Spleen (tissue), 11 donors: ENCODE data around the gene TUBB6. TPM values are rescaled to one million over a fixed set of nuclear protein-coding genes. Genes with fewer than 3 reads are reported as not detected.

Experiments
- DNase-seq: peaks from one replicate; pipeline ENCODE4 v3.0.0-alpha.2; 2020
- H3K27ac ChIP-seq, 8 donors: fragments of 200-600 bp; sonication (generic) in 7 of 8; 1 replicate in 4 of 8; 2 replicates in 4 of 8; pipeline versions ENCODE4 v1.5.0 to v1.8.0; 2016 to 2021; ENCODE audit warnings: inconsistent platforms in 4 of 8, mild to moderate bottlenecking in 4 of 8, moderate library complexity in 1 of 8
- H3K27me3 ChIP-seq, 7 donors: fragments of 200-600 bp; sonication (generic) in 6 of 7; replicated peaks in 1 of 7; 1 replicate in 4 of 7; 2 replicates in 3 of 7; pipeline versions ENCODE4 v1.5.0 to v1.8.0; 2016 to 2021; ENCODE audit warnings: inconsistent platforms in 3 of 7, mild to moderate bottlenecking in 1 of 7
- H3K36me3 ChIP-seq, 6 donors: fragments of 200-600 bp; sonication (generic) in 5 of 6; 1 replicate in 4 of 6; 2 replicates in 2 of 6; pipeline versions ENCODE4 v1.5.0 to v1.8.0; 2016 to 2021; ENCODE audit warnings: inconsistent platforms in 2 of 6
- H3K4me1 ChIP-seq, 6 donors: fragments of 200-600 bp; sonication (generic) in 5 of 6; 1 replicate in 3 of 6; 2 replicates in 3 of 6; pipeline versions ENCODE4 v1.5.0 to v1.8.0; 2016 to 2021; ENCODE audit warnings: inconsistent platforms in 3 of 6
- H3K4me3 ChIP-seq, 8 donors: fragments of 200-600 bp; sonication (generic) in 7 of 8; 1 replicate in 4 of 8; 2 replicates in 4 of 8; pipeline versions ENCODE4 v1.5.0 to v1.8.0; 2016 to 2021; ENCODE audit warnings: inconsistent platforms in 4 of 8, mild to moderate bottlenecking in 4 of 8, moderate library complexity in 2 of 8
- H3K9me3 ChIP-seq, 8 donors: fragments of 200-600 bp; sonication (generic) in 7 of 8; 1 replicate in 4 of 8; 2 replicates in 4 of 8; pipeline versions ENCODE4 v1.5.0 to v1.8.0; 2016 to 2021; ENCODE audit warnings: inconsistent platforms in 4 of 8
- CTCF ChIP-seq, 11 experiments: fragments of 200-600 bp in 7 of 11; fragments of 450-650 bp in 4 of 11; sonication (generic) in 4 of 11; IDR thresholded peaks in 8 of 11; conservative IDR thresholded peaks in 3 of 11; 1 replicate in 7 of 11; 2 replicates in 4 of 11; pipeline versions ENCODE4 v1.4.0 to v1.8.0; 2016 to 2021; ENCODE audit warnings: antibody characterized with exemption in 11 of 11, inconsistent platforms in 4 of 11, mild to moderate bottlenecking in 1 of 11
- POLR2A ChIP-seq, 3 donors: fragments of 450-650 bp; IDR thresholded peaks; one replicate each; pipeline ENCODE4 v1.5.1; 2017; ENCODE audit warnings: antibody characterized with exemption in 3 of 3, mild to moderate bottlenecking in 1 of 3
- POLR2AphosphoS5 ChIP-seq, 3 donors: sonication (generic); formaldehyde crosslinking; IDR thresholded peaks; one replicate each; pipeline ENCODE4 v1.5.1; 2017; ENCODE audit warnings: antibody characterized with exemption in 3 of 3
- WGBS, 5 donors: extraction: QIAGEN DNeasy Blood & Tissue Kit in 3 of 5; methylation state at CpG; one replicate each; pipeline versions ENCODE4 v1.1.5 to v1.1.7; 2013 to 2018; 5-methylcytosine and 5-hydroxymethylcytosine counted together
- intact Hi-C: fragments of 100-400 bp; cut with DNase I; formaldehyde crosslinking; loops from one replicate; pipeline ENCODE4 v1.15.0; 2023; ENCODE audit warnings: low total_unique reads
- polyA plus RNA-seq, 3 donors: library from polyadenylated mRNA; stranded (reverse); fragments of 200-250 nt; gene quantifications; one replicate each; pipeline ENCODE4 v1.2.1, GENCODE V29; 2013
- total RNA-seq, 7 donors: library from RNA; depleted of rRNA in 3 of 7; stranded (reverse); fragments of >200 nt in 3 of 7; fragmentation: NEBNext Ultra II Directional in 4 of 7; extraction: Animal tissue kit (Norgen Biotek cat#: 25700) in 4 of 7; gene quantifications; one replicate each; pipeline versions ENCODE4 v1.1.0 to v1.2.1, GENCODE V29; 2016 to 2021
- donor health status: healthy with polysubstance abuse.
- donor health status: DM: no; HTN: no; CAD: no; lungs with moderate emphysema.
- donor health status: DM: no; HTN: no; CAD: no.
- donor health status: Bipolar disorder and iron deficiency.
- donor health status: healthy.
- donor health status: DM: no; HTN: no; CAD: no.
- donor health status: DM: yes; HTN: yes; CAD: no.

TUBB6 gene
- total and polyA plus RNA-seq, 10 donors = 29.0 to 65.6 (median 40.3) TPM

- H3K36me3 ChIP-seq = no peaks in the 10 kb centered on the region
- H3K27me3 ChIP-seq = peaks cover 0 to 65% (median 7%) of the 10 kb centered on the region in 7 donors
- no peak overlapping the region for H3K27ac ChIP-seq
- TF ChIP-seq POLR2AphosphoS5 (IDR thresholded peaks at IDR 0.05) = no peak
- peaks cover 3 to 41% (median 28%) of the 10 kb centered on the region in 6 donors for H3K4me1 ChIP-seq
- intact Hi-C loops = no loop called here
- no peaks in the 10 kb centered on the region for H3K9me3 ChIP-seq
- WGBS, 5 donors = 89 to 95% (median 94%) methylated on average over 12 of the region's 12 CpGs
- H3K4me3 ChIP-seq = no peak overlapping the region
- peak; percentile 56 for DNase-seq
Observed at GRCh38 chr18:12305211-12305610, 2.8 kb upstream of the TUBB6 start.

GRCh38 chr18:12305930-12306629, 2.0 kb upstream of the TUBB6 start:
- Histone ChIP-seq H3K4me3 (peak overlapping the region in 1 of 8 donors; percentile 83), H3K27ac (no peak overlapping the region), H3K4me1 (peaks cover 3 to 48% (median 28%) of the 10 kb centered on the region in 6 donors), H3K36me3 (peaks cover 0 to 5% (median 0%) of the 10 kb centered on the region in 6 donors), H3K27me3 (peaks cover 0 to 66% (median 7%) of the 10 kb centered on the region in 7 donors), H3K9me3 (peaks cover 0 to 4% (median 0%) of the 10 kb centered on the region in 8 donors)
- intact Hi-C loops = no loop called here
- DNase-seq = peak; percentile 65
- no peak for TF ChIP-seq POLR2A (IDR thresholded peaks at IDR 0.05)
- TF ChIP-seq POLR2AphosphoS5 (IDR thresholded peaks at IDR 0.05) = no peak
- no peak for TF ChIP-seq CTCF (IDR thresholded peaks at IDR 0.05 in 8 of 11, conservative IDR thresholded peaks at IDR 0.05 in 3 of 11)
- 69 to 83% (median 71%) methylated on average over 25 of the region's 25 CpGs for WGBS, 5 donors

DNA sequence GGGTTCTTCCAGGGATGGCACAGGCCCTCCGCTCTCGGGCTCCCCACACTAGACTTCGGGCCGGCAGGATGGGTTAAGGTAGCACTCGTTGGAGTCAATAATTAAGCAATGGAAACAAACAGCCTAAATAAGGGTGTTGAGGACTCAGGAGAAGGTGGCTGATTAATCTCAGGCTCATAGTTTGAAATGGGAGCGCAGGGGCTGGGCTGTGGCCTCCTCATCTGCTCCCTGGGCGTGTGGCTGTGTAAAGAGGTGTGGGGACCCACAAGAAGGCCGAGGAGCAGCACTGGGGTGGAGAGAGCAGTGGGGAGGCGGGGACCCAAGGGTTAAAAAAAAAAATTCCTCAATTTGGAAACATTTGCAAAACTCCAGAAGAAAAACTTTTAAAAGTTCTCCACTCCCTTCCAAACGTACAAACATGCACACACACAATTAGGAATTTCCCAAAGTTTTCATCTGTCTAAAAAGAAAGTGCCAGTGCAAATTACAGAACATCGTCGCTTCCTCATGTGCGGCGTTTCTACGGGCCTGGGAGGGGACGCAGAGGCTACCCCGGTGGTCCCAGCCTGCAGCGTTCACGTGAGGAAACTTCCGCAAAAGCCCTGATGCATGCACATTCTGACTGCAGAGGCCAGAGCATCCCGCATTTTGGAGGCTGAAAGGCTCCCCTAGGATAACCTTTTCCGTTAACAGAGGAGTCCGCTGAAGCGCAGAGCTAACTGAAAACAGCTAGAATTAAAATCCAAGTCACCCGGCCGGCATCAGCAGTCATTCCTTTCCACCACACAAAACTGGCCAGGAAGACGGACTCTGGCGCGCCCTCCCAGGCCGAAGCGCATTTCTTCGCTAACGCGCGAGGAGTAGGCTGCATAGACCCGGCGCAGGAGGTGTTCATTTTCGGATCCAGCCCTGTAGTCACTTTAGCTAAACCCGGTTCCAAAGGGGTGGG, 1.0 kb upstream of the TUBB6 start:
- peak; percentile 79 for DNase-seq
- Histone ChIP-seq H3K4me1 (peaks cover 3 to 48% (median 28%) of the 10 kb centered on the region in 6 donors), H3K4me3 (peak overlapping the region; percentile 39 to 83 (median 58)), H3K27me3 (peaks cover 0 to 59% (median 7%) of the 10 kb centered on the region in 7 donors), H3K36me3 (peaks cover 0 to 15% (median 2%) of the 10 kb centered on the region in 6 donors), H3K9me3 (peaks cover 2 to 13% (median 8%) of the 10 kb centered on the region in 8 donors), H3K27ac (peak overlapping the region in 7 of 8 donors; percentile 85 to 93 (median 89))
- intact Hi-C loops = no loop called here
- TF ChIP-seq POLR2A (IDR thresholded peaks at IDR 0.05) (no peak), CTCF (IDR thresholded peaks at IDR 0.05 in 8 of 11, conservative IDR thresholded peaks at IDR 0.05 in 3 of 11) (no peak), POLR2AphosphoS5 (IDR thresholded peaks at IDR 0.05) (no peak)
- 13 to 18% (median 15%) methylated on average over 37 to 39 of the region's 39 CpGs for WGBS, 5 donors

DNA sequence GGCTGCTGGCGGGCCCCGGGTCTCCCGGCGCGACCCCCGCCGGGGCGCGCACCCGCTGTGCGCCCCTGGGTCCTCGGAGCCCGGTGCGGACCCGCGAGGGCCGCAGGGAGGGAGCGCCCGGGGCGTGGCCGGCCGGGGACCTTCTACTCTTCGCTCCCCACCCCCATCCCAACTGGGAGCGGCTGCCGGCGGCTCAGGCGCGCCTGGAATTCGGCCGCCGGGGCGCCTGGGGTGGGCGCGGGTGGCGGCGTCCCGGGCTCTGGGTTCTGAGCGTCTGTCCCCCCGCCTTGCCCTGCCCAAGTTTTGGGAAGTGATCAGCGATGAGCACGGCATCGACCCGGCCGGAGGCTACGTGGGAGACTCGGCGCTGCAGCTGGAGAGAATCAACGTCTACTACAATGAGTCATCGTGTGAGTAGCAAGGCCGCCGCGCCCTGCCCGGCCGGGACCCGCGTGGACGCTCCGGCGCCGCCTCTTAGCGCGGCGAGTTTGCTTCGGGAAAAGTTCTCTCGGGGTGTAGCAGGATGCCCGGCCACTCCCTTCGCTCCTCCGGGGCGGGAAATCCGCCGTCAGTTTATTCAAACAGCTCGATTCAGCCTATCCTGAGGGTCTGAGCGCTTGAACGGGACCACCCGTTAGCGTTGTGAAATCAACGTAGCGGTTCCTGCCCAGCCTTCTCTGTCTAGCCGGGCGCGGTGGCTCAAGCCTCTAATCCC, 502 bp downstream of the TUBB6 start:
- Histone ChIP-seq H3K27ac (peak overlapping the region; percentile 70 to 93 (median 88)), H3K36me3 (peaks cover 0 to 27% (median 3%) of the 10 kb centered on the region in 6 donors), H3K4me3 (peak overlapping the region; percentile 37 to 83 (median 58)), H3K9me3 (peaks cover 4 to 20% (median 17%) of the 10 kb centered on the region in 8 donors), H3K27me3 (peaks cover 0 to 59% (median 7%) of the 10 kb centered on the region in 7 donors), H3K4me1 (peaks cover 3 to 48% (median 28%) of the 10 kb centered on the region in 6 donors)
- intact Hi-C loops = no loop called here
- peak; percentile 87 for DNase-seq
- 1 to 5% (median 1%) methylated on average over 31 to 81 of the region's 81 CpGs for WGBS, 5 donors
- TF ChIP-seq POLR2A (IDR thresholded peaks at IDR 0.05) (peak in 1 of 3 donors; percentile 9), CTCF (IDR thresholded peaks at IDR 0.05 in 8 of 11, conservative IDR thresholded peaks at IDR 0.05 in 3 of 11) (no peak), POLR2AphosphoS5 (IDR thresholded peaks at IDR 0.05) (peak; percentile 76 to 87 (median 81))
